Progenitor cell of endocrine pancreas (in vitro differentiated cells): ENCODE measurements around the gene DOC2B. TPM values are rescaled to one million over a fixed set of nuclear protein-coding genes. Genes with fewer than 3 reads are reported as not detected.
A peak's percentile ranks its signal among the peaks of the same experiment; 100 is the strongest.

Experiments used
- DNase-seq: peaks from one replicate; pipeline ENCODE4 v3.0.0; 2021; ENCODE audit warnings: low spot score; ENCODE audit not compliant: unreplicated experiment
- H3K27ac Mint-ChIP-seq: 2 replicates; pipeline ENCODE4 v1.8.0; 2021; ENCODE audit warnings: mild to moderate bottlenecking, moderate library complexity, mixed read lengths
- H3K27me3 Mint-ChIP-seq: 2 replicates; pipeline ENCODE4 v1.8.0; 2021; ENCODE audit warnings: mixed read lengths
- H3K36me3 Mint-ChIP-seq: 2 replicates; pipeline ENCODE4 v1.8.0; 2022; ENCODE audit warnings: mixed read lengths; ENCODE audit not compliant: insufficient read depth
- H3K4me1 Mint-ChIP-seq: 2 replicates; pipeline ENCODE4 v1.8.0; 2021; ENCODE audit warnings: low read depth, mixed read lengths
- H3K4me3 Mint-ChIP-seq: 2 replicates; pipeline ENCODE4 v1.8.0; 2021; ENCODE audit warnings: low read depth, mild to moderate bottlenecking, moderate library complexity, mixed read lengths
- H3K9me3 Mint-ChIP-seq: 2 replicates; pipeline ENCODE4 v1.8.0; 2021; ENCODE audit warnings: low read depth, mixed read lengths
- total RNA-seq: library from RNA; stranded (reverse); gene quantifications from 2 replicates; pipeline ENCODE4 v1.2.1, GENCODE V29; 2021
- TF ChIP-seq, protein P1 (sequence below): fragments of 200-600 bp; sonication (generic); IDR thresholded peaks from one replicate; pipeline ENCODE4 v1.5.0; 2021; ENCODE audit warnings: antibody characterized with exemption, mild to moderate bottlenecking; ENCODE audit not compliant: unreplicated experiment

DOC2B gene
- total RNA-seq, 1 donor from 2014 or later: 1.2 TPM

GRCh38 chr17:189444-189843, 8.0 kb upstream of the DOC2B start:
- Mint-ChIP-seq H3K27ac (no peak overlapping the region), H3K4me1 (no peaks in the 10 kb centered on the region), H3K4me3 (no peak overlapping the region), H3K36me3 (no peaks in the 10 kb centered on the region), H3K27me3 (peaks cover 31% of the 10 kb centered on the region), H3K9me3 (no peaks in the 10 kb centered on the region)
- DNase-seq: no peak
- TF ChIP-seq, protein P1, sequence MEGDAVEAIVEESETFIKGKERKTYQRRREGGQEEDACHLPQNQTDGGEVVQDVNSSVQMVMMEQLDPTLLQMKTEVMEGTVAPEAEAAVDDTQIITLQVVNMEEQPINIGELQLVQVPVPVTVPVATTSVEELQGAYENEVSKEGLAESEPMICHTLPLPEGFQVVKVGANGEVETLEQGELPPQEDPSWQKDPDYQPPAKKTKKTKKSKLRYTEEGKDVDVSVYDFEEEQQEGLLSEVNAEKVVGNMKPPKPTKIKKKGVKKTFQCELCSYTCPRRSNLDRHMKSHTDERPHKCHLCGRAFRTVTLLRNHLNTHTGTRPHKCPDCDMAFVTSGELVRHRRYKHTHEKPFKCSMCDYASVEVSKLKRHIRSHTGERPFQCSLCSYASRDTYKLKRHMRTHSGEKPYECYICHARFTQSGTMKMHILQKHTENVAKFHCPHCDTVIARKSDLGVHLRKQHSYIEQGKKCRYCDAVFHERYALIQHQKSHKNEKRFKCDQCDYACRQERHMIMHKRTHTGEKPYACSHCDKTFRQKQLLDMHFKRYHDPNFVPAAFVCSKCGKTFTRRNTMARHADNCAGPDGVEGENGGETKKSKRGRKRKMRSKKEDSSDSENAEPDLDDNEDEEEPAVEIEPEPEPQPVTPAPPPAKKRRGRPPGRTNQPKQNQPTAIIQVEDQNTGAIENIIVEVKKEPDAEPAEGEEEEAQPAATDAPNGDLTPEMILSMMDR: no peak

GRCh38 chr17:187130-187529, 5.7 kb upstream of the DOC2B start:
- H3K36me3 Mint-ChIP-seq: no peaks in the 10 kb centered on the region
- H3K27me3 Mint-ChIP-seq: peaks cover 55% of the 10 kb centered on the region
- H3K4me3 Mint-ChIP-seq: no peak overlapping the region
- no peak for DNase-seq
- H3K4me1 Mint-ChIP-seq: peaks cover 2% of the 10 kb centered on the region
- TF ChIP-seq, protein P1: no peak
- no peaks in the 10 kb centered on the region for H3K9me3 Mint-ChIP-seq
- H3K27ac Mint-ChIP-seq: no peak overlapping the region

- TF ChIP-seq, protein P1: no peak
- no peak overlapping the region for H3K27ac Mint-ChIP-seq
- H3K4me1 Mint-ChIP-seq: peaks cover 3% of the 10 kb centered on the region
- DNase-seq: no peak
- H3K4me3 Mint-ChIP-seq: no peak overlapping the region
- H3K9me3 Mint-ChIP-seq: no peaks in the 10 kb centered on the region
- H3K27me3 Mint-ChIP-seq: peaks cover 59% of the 10 kb centered on the region
- H3K36me3 Mint-ChIP-seq: no peaks in the 10 kb centered on the region
Measured at GRCh38 chr17:185445-186138, 4.1 kb upstream of the DOC2B start.

GRCh38 chr17:183021-183420, 1.6 kb upstream of the DOC2B start:
- Mint-ChIP-seq H3K4me3 (no peak overlapping the region), H3K9me3 (no peaks in the 10 kb centered on the region), H3K27me3 (peaks cover 70% of the 10 kb centered on the region), H3K36me3 (no peaks in the 10 kb centered on the region), H3K4me1 (peaks cover 3% of the 10 kb centered on the region), H3K27ac (no peak overlapping the region)
- TF ChIP-seq, protein P1: no peak
- DNase-seq: no peak

GRCh38 chr17:182050-182751, 751 bp upstream of the DOC2B start:
- Mint-ChIP-seq H3K9me3 (no peaks in the 10 kb centered on the region), H3K4me1 (peaks cover 3% of the 10 kb centered on the region), H3K27me3 (peaks cover 78% of the 10 kb centered on the region), H3K36me3 (no peaks in the 10 kb centered on the region), H3K27ac (peak overlapping the region; percentile 41), H3K4me3 (peak overlapping the region; percentile 64)
- DNase-seq: no peak
- TF ChIP-seq, protein P1: no peak
